T-helper 9 cell (primary cell): ENCODE results near the gene HSD17B10.
"Not testable (repeated sequence)": the region's sequence is repeated elsewhere in the genome, so short reads cannot be mapped to it uniquely, and the experiment has no call there.

ENCODE experiments used
- DNase-seq: peaks from one replicate; pipeline ENCODE4 v3.0.0-alpha.2; 2020
- total RNA-seq, 2 donors: gene quantifications; one replicate each; lab custom pipeline; 2026; lab: John Stamatoyannopoulos, UW

HSD17B10 gene
- 19.8 to 45.9 reads per million in 2 donors for total RNA-seq

GRCh38 chrX:53433651-53434639 lies at the start of gene HSD17B10:
Gene HSD17B10 (minus strand): TSS chrX:53434370. CDS start chrX:53434345, 25 bp downstream.
- DNase-seq = peak; percentile 82

GRCh38 chrX:53483416-53483815 lies 49.2 kb upstream of the HSD17B10 start:
- DNase-seq = no peak

- DNase-seq = peak; percentile 26
Measured at GRCh38 chrX:53481816-53482465, 47.8 kb upstream of the HSD17B10 start.

- DNase-seq = no peak
Measured at GRCh38 chrX:53481093-53481492, 46.9 kb upstream of the HSD17B10 start.

- no peak for DNase-seq
Measured at GRCh38 chrX:53479301-53479700, 45.1 kb upstream of the HSD17B10 start.

- DNase-seq = no peak
Measured at GRCh38 chrX:53476371-53476770, 42.2 kb upstream of the HSD17B10 start.

GRCh38 chrX:53474707-53475106 lies 40.5 kb upstream of the HSD17B10 start:
- no peak for DNase-seq

GRCh38 chrX:53471346-53471745 lies 37.2 kb upstream of the HSD17B10 start:
- no peak for DNase-seq

GRCh38 chrX:53468659-53469058 lies 34.5 kb upstream of the HSD17B10 start:
- not testable (repeated sequence) for DNase-seq

GRCh38 chrX:53458082-53458481 lies 23.9 kb upstream of the HSD17B10 start:
- DNase-seq = no peak

- DNase-seq = no peak
Measured at GRCh38 chrX:53456254-53456653, 22.1 kb upstream of the HSD17B10 start.

- no peak for DNase-seq
Measured at GRCh38 chrX:53452812-53453211, 18.6 kb upstream of the HSD17B10 start.

GRCh38 chrX:53449632-53450031 lies 15.5 kb upstream of the HSD17B10 start:
- no peak for DNase-seq

GRCh38 chrX:53447441-53447840 lies 13.3 kb upstream of the HSD17B10 start:
- no peak for DNase-seq

GRCh38 chrX:53445977-53446376 lies 11.8 kb upstream of the HSD17B10 start:
- DNase-seq = peak; percentile 21

GRCh38 chrX:53442322-53442631 lies 8.1 kb upstream of the HSD17B10 start:
- no peak for DNase-seq

GRCh38 chrX:53441531-53442321 lies 7.6 kb upstream of the HSD17B10 start:
- peak; percentile 57 for DNase-seq

GRCh38 chrX:53440621-53441517 lies 6.7 kb upstream of the HSD17B10 start:
- no peak for DNase-seq

- no peak for DNase-seq
Measured at GRCh38 chrX:53440101-53440500, 5.9 kb upstream of the HSD17B10 start.

- no peak for DNase-seq
Measured at GRCh38 chrX:53438832-53439230, 4.7 kb upstream of the HSD17B10 start.

- no peak for DNase-seq
Measured at GRCh38 chrX:53438174-53438831, 4.1 kb upstream of the HSD17B10 start.
